ENCODE data around the gene SLC25A27.

Gene SLC25A27

GRCh38 chr6:46720401-46720800 lies 67.6 kb downstream of the SLC25A27 start:
- H3K4me3 Mint-ChIP-seq: no peak overlapping the region
- no peaks in the 10 kb centered on the region for H3K9me3 Mint-ChIP-seq (ENCODE audit: low read depth)
- no peaks in the 10 kb centered on the region for H3K36me3 Mint-ChIP-seq
- peaks cover 26% of the 10 kb centered on the region for H3K27me3 Mint-ChIP-seq
- no peak overlapping the region for H3K27ac Mint-ChIP-seq
- no peaks in the 10 kb centered on the region for H3K4me1 Mint-ChIP-seq (ENCODE audit: low read depth)

All from activated naive CD8-positive, alpha-beta T cell (primary cell).